Left ventricle myocardium inferior (tissue), 1 donor: ENCODE results near the gene NTSR1. TPM values are rescaled to one million over a fixed set of nuclear protein-coding genes. Genes with fewer than 3 reads are reported as not detected.

Experiments used
- DNase-seq: peaks from one replicate; pipeline ENCODE4 v3.0.0-alpha.2; 2020
- H3K27ac ChIP-seq: fragments of 200-600 bp; replicated peaks from 2 replicates; pipeline ENCODE4 v1.8.0; 2021
- H3K27me3 ChIP-seq: fragments of 200-600 bp; 2 replicates; pipeline ENCODE4 v1.8.0; 2021; ENCODE audit warnings: low read depth
- H3K36me3 ChIP-seq: fragments of 200-600 bp; 2 replicates; pipeline ENCODE4 v1.8.0; 2021
- H3K4me1 ChIP-seq: fragments of 200-600 bp; 2 replicates; pipeline ENCODE4 v1.8.0; 2021
- H3K4me3 ChIP-seq: fragments of 200-600 bp; 2 replicates; pipeline ENCODE4 v1.8.0; 2021; ENCODE audit warnings: mild to moderate bottlenecking, moderate library complexity
- H3K9me3 ChIP-seq: fragments of 200-600 bp; replicated peaks from 2 replicates; pipeline ENCODE4 v1.8.0; 2021
- CTCF ChIP-seq: fragments of 200-600 bp; IDR thresholded peaks from 2 replicates; pipeline ENCODE4 v1.8.0; 2021; ENCODE audit warnings: antibody characterized with exemption, mild to moderate bottlenecking, borderline replicate concordance
- intact Hi-C: fragments of 100-400 bp; cut with micrococcal nuclease; formaldehyde crosslinking; loops from one replicate; pipeline ENCODE4 v1.11.0; 2022
- total RNA-seq: library from RNA; stranded (reverse); fragmentation: NEBNext Ultra II Directional; extraction: Animal tissue kit (Norgen Biotek cat#: 25700); gene quantifications from one replicate; pipeline ENCODE4 v1.2.1, GENCODE V29; 2021
- donor health status: DM: no; HTN: yes; CAD: no; lungs with severe emphysema.

NTSR1 gene
- total RNA-seq, 1 donor from 2014 or later, result not detected

DNA sequence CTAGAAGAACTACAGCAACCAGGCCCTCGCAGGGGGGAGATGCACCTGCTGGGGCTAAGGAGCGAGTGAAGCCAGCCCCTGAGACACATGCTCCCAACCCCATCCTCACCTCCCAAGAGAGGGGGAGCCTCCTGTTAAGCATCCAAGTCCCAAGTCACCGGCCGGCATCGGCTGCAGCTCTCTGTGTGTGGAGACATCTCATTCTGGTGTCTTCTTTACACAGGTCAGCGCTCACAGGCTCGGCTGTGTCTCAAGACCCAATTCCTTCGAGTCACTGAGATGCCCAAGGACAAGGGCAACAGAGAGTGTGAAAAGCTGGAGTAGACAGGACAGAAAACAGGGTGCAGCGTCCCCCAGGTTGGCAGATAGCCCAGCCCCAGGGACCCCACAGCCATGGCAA is 66.6 kb downstream of the NTSR1 start:
- H3K36me3 ChIP-seq, result no peaks in the 10 kb centered on the region
- no peaks in the 10 kb centered on the region for H3K9me3 ChIP-seq
- H3K27me3 ChIP-seq, result peaks cover 66% of the 10 kb centered on the region
- H3K4me1 ChIP-seq, result peaks cover 4% of the 10 kb centered on the region
- no peak for DNase-seq
- intact Hi-C loops, result no loop called here
- TF ChIP-seq CTCF, result no peak
- no peak overlapping the region for H3K27ac ChIP-seq
- H3K4me3 ChIP-seq, result no peak overlapping the region

DNA sequence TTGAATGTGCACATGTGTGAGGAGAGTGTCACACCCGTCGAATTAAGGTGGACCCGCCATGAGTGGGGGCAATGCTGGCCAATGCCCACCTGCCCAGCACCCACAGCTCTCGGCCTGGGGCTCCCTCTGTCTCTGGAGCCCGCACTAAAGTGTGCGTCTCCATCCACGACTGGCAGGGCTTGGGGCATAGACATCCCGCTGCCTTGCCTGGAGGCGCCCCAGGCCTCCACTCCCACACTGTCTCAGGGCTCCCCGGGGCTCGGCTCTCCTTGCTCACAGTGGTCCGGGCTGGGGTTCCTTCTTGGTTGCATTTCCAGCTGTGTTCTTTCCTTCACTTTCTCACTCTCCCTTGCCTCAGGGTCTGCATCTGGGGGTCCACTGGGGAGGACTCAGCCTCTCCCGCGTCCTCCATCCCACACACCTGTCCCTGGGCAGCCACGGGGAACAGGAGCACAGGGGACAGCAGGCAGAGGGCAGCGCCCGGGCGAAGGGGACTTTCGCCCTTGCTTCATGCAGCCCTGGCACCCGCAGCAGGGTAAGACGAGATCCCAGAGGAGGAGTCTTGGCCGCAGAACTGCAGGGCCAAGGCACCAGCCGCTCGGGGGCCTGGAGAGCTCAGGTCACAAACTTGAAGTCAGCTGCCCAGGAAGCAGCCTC is 67.5 kb downstream of the NTSR1 start:
- no peak for DNase-seq
- peaks cover 56% of the 10 kb centered on the region for H3K27me3 ChIP-seq
- peaks cover 4% of the 10 kb centered on the region for H3K4me1 ChIP-seq
- H3K9me3 ChIP-seq, result no peaks in the 10 kb centered on the region
- intact Hi-C loops, result no loop called here
- H3K27ac ChIP-seq, result no peak overlapping the region
- no peaks in the 10 kb centered on the region for H3K36me3 ChIP-seq
- no peak overlapping the region for H3K4me3 ChIP-seq
- no peak for TF ChIP-seq CTCF

DNA sequence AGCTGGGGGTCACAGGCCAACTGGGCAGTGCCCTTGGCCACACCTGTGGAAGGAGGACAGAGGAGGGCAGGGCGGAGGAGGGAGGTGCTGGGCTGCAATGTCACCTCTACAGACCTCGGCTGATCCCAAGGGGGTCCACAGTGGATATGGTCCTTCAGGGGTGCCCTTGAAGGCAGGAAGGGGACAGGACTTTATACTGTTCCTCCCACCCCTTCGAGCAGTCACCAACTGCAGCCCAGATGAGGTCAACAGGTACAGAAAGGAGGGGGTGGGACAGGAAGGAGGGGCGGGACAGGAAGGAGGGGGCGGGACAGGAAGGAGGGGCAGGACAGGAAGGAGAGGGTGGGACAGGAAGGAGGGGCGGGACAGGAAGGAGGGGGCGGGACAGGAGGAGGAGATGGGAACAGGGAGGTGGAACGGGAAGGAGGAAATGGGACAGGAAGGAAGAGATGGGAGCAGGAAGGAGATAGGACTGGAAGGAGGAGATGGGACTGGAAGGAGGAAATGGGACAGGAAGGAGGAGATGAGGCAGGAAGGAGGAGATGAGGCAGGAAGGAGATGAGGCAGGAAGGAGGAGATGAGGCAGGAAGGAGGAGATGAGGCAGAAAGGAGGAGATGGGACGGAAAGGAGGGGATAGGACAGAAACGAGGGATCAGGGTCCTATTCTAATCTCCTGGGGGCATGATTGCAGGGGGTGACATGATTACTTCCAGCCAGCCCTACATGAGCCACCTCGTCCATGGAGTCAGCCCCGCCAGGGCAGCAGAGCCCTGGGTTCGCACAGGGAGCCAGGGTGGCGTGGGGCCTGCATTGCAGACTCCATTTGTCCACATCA is 68.3 kb downstream of the NTSR1 start:
- Histone ChIP-seq H3K27me3 (peaks cover 49% of the 10 kb centered on the region), H3K36me3 (no peaks in the 10 kb centered on the region), H3K9me3 (no peaks in the 10 kb centered on the region), H3K4me3 (no peak overlapping the region), H3K4me1 (peaks cover 4% of the 10 kb centered on the region), H3K27ac (no peak overlapping the region)
- intact Hi-C loops, result no loop called here
- no peak for TF ChIP-seq CTCF
- no peak for DNase-seq

DNA sequence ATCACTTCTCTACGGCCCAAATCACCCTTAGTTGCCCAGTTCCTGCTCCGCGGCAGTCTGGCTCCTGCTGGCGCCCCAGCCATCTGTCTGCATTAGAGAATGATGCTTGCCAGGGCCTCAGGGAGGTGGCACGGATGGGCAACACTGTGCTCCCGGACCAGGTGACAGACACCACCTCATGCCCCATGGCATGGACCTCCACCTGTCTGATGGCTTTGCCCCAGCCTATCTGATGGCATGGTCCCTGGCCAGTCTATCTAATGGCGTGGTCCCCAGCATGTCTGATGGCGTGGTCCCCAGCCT is 68.8 kb downstream of the NTSR1 start:
- peaks cover 44% of the 10 kb centered on the region for H3K27me3 ChIP-seq
- H3K9me3 ChIP-seq, result no peaks in the 10 kb centered on the region
- no peak overlapping the region for H3K4me3 ChIP-seq
- no peak for TF ChIP-seq CTCF
- H3K36me3 ChIP-seq, result no peaks in the 10 kb centered on the region
- peaks cover 8% of the 10 kb centered on the region for H3K4me1 ChIP-seq
- intact Hi-C loops, result no loop called here
- no peak for DNase-seq
- H3K27ac ChIP-seq, result no peak overlapping the region

- no peaks in the 10 kb centered on the region for H3K9me3 ChIP-seq
- peaks cover 14% of the 10 kb centered on the region for H3K4me1 ChIP-seq
- DNase-seq, result no peak
- no peak overlapping the region for H3K4me3 ChIP-seq
- no peak overlapping the region for H3K27ac ChIP-seq
- H3K36me3 ChIP-seq, result no peaks in the 10 kb centered on the region
- intact Hi-C loops, result no loop called here
- H3K27me3 ChIP-seq, result peaks cover 44% of the 10 kb centered on the region
- TF ChIP-seq CTCF, result no peak
Measured at GRCh38 chr20:62778058-62778457, 69.4 kb downstream of the NTSR1 start.
